GM21367 (cell line): ENCODE measurements around the gene DDOST.
"Not testable (repeated sequence)": the region's sequence is repeated elsewhere in the genome, so short reads cannot be mapped to it uniquely, and the experiment has no call there.

Experiments used
- ATAC-seq: cut with Tn5 transposase; IDR thresholded peaks from one replicate; pipeline ENCODE4 v1.9.1; 2021; ENCODE audit not compliant: unreplicated experiment

Gene DDOST

DNA sequence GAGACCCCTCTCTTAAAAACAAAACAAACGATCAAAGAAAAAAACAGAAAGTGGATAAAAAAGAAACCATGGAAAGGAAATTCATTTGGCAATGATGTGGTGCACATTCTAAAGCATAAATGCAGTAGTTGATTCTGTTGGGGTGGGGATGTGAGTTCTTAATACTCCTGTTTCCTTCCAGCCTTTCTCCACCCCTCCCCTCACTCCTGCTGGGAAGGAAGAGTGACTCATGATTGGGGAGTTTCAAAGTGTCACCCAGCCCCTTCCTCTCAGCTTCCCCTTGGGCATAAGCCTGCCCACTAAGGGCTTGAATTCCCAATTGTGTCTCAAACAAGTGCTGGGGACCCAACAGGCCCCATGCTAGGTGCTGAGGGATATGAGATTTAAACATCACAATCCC is 34.6 kb downstream of the DDOST start:
- no peak for ATAC-seq

- ATAC-seq = no peak
These were observed 35.1 kb downstream of the DDOST start for GRCh38 chr1:20626098-20626427.

DNA sequence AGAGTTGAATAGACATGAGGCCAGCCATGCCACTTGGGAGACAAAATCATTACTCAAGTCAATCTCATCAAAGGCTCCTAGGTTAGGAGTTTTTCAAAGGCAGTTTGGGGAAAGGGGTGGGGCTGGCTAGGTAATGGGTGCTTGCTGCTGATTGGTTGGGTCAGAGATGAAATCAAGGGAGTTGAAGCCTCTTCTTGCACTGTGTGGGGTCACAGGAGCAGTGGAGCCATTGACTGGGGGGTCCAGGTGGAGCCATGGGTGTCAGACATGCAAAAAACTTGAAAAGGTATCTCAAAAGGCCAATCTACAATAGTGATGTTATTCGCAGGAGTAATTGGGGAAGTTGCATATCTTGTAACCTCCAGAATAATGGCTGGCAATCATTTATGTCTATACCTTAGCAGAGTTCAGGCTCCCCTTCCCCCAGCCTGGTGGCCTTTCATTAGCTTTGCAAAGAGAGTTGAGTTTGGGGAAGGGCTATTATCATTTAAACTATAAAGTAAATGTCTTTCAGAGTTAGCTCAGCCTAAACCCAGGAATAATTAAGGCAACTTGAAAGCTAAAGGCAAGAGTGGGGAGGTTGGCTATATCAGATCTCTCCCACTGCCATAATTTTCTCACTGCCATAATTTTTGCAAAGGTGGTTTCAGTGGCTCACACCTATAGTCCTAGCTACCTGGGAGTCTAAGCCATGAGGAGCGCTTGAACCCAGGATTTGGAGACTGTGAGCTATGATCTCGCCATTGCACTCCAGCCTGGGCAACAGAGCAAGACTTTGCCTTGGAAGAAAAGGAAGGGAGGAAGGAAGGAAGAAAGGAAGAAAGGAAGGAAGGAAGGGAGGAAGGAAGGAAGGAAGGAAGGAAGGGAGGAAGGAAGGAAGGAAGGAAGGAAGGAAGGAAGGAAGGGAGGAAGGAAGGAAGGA is 35.7 kb downstream of the DDOST start:
- ATAC-seq = no peak

- ATAC-seq = no peak
These were observed 36.5 kb downstream of the DDOST start for GRCh38 chr1:20624709-20625108.

DNA sequence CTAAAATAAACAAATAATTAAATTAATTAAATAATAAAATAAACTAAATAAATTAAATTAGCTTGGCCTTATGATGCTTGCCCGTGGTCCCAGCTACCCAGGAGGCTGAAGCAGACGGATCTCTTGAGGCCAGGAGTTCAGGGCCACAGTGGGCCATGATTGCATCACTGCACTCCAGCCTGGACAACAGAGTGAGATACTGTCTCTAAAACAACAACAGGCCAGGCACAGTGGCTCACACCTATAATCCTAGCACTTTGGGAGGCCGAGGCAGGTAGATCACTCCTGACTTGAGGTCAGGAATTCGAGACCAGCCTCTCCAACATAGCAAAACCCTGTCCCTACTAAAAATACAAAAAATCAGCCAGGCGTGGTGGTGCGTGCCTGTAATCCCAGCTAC is 40.2 kb downstream of the DDOST start:
- ATAC-seq = no peak

DNA sequence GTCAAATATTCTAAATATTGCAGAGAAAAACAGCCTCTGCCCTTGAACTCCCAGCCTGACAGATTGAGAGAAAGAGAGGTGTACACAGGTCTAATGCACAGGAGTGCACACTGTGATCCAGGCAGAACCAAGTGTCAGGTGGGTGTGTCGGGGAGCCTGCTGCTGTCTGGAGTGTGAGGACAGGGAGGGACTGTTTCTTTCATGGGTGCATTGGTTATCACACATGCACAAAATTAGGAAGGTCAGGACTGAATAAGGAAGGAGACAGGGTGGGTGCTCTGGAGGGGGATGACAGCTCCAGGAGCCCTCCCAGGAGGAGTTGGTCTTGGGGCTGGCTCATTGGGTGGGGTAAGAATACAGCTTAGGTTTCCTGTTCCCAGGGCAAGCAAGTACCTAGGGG is 41.2 kb downstream of the DDOST start:
- ATAC-seq = no peak

DNA sequence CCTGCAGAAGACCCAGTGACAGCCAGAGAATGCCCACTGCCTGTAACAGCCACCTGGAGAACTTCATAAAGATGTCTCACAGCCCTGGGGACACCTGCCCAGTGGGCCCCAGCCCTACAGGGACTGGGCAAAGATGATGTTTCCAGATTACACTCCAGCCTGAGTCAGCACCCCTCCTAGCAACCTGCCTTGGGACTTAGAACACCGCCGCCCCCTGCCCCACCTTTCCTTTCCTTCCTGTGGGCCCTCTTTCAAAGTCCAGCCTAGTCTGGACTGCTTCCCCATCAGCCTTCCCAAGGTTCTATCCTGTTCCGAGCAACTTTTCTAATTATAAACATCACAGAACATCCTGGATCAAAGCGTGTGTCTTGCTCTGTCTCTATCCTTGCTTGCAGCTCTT is 42.6 kb downstream of the DDOST start:
- no peak for ATAC-seq

DNA sequence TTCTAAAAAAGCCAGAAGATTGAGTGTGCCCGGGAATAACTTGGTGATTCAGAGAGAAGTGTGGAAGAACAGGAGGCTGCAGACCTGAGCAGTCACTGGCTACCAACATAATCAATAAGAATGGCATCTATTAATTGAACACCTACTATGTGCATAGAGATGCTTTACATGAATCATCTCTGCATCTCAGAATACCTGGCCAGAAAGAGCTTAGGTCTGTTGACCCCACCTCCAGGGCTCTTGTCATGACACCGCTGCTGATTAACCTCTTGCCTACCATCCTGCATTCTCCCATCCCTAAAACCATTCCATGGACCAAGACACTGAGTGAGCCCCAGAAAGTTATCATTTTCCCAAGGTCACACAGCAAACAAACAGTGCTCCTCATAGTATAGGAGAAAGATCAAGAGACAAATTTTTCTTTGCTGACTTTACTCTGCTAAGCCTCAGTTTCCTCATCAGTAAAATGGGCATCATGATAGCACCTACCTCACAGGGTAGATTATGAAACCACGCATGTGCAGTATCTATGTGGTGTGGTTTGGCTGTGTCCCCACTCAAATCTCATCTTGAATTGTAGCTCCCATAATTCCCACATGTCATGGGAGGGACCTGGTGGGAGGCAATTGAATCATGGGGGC is 44.2 kb downstream of the DDOST start:
- ATAC-seq = no peak

- no peak for ATAC-seq
These were observed 45.0 kb downstream of the DDOST start for GRCh38 chr1:20615946-20616846.

GRCh38 chr1:20614131-20614579 is 47.0 kb downstream of the DDOST start:
- ATAC-seq = no peak

DNA sequence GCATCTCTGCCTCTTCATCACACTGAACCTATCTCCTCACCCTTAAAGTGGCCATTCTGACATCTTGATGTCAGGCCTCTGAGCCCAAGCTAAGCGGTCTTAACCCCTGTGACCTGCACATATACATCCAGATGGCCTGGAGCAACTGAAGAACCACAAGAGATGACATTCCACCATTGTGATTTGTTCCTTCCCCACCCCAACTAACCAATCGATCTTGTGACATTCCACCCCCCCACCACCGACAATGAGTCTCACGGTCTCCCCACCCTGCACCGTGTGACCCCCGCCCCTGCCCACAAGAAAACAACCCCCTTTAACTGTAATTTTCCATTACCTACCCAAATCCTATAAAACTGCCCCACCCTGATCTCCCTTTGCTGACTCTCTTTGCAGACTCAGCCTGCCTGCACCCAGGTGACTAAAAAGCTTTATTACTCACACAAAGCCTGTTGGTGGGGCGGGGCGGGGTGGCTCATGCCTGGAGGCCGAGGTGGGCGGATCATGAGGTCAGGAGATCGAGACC is 48.9 kb downstream of the DDOST start:
- no peak for ATAC-seq

GRCh38 chr1:20611652-20612051 is 49.5 kb downstream of the DDOST start:
- ATAC-seq = no peak

DNA sequence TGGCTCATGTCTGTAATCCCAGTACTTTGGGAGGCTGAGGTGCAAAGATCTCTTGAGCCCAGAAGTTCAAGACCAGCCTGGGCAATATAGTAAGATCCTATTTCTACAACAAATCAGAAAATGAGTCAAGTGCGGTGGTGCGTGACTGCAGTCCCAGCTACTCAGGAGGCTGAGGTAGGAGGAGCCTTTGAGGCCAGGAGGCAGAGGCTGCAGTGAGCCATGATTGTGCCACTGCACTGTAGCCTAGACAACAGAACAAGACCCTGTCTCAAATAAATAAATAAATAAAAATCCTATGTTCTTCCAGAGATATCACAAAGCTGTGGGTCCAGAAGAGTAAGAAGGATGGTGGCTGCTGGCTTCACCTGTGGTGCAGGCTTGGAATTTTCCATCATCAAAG is 50.2 kb downstream of the DDOST start:
- no peak for ATAC-seq

DNA sequence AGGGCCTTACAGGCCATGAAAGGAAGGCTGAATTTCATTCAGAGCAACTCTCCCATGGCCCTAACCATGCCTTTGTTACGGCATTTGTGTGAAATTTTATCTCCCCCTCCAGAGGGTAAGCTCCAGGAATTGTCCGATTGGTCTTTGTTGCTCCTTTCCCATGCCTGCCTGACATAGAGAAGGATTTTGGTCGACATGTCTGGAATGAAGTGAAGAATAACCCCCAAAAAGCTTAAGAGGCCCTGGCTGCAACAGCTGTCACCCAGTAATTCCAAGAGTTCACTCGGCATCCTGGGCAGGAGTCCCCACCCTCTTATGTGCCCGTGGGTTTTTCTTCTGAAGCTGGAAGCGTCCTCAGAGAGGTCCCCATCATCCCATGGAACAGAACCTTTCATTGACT is 51.6 kb downstream of the DDOST start:
- no peak for ATAC-seq

- ATAC-seq = not testable (repeated sequence)
These were observed 54.2 kb downstream of the DDOST start for GRCh38 chr1:20606801-20607570.

- ATAC-seq = no peak
These were observed 56.5 kb downstream of the DDOST start for GRCh38 chr1:20604678-20605077.

DNA sequence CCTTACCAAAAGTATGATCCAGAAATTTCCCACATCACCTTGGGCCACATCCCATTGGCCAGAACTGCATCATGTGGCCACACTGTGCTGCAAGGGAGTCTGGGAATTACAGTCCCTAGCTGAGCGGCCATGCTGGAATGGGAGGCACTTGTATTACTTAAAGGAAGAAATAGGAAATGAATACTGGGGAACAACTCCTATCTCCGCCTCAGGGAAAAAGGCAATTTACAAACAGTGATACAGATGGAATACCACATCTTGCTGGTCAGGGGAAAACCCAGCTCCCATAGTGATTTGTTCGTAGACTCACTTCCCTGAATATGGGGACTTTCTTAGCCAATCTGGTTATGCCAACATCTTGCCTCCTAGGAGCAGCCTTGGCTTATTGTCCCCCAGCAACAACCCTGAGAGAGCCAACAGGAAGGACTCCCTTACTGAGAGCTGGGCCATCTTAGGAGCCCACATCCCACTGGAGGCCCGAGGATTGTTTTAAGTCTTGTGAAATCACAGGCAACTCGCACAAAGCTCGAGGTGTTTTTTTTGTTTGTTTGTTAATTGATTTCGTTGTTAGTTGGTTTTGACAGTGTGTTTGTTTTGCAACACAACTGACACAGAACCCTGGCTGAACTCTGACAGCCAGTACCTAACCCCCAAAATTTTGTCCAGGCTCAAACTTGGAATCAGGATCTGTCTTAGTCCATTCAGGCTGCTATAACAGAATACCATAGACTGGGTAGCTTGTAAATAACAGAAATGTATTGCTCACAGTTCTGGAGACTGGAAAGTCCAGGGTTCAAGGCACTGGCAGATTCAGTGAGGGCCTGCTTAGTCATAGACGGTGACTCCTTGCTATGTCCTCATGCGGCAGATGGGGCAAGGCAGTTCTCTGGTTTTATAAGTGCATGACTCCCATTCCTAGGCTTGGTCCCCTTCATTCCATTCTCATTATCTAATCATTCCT is 57.4 kb downstream of the DDOST start:
- ATAC-seq = no peak

- no peak for ATAC-seq
These were observed 58.2 kb downstream of the DDOST start for GRCh38 chr1:20602851-20603450.
